ENCODE results near the gene ADD3. TPM values are rescaled to one million over a fixed set of nuclear protein-coding genes. Genes with fewer than 3 reads are reported as not detected.
A peak's percentile ranks its signal among the peaks of the same experiment; 100 is the strongest.

ADD3 gene
- polyA plus RNA-seq, 3 donors, result 94.8 to 126 (median 111) TPM

DNA sequence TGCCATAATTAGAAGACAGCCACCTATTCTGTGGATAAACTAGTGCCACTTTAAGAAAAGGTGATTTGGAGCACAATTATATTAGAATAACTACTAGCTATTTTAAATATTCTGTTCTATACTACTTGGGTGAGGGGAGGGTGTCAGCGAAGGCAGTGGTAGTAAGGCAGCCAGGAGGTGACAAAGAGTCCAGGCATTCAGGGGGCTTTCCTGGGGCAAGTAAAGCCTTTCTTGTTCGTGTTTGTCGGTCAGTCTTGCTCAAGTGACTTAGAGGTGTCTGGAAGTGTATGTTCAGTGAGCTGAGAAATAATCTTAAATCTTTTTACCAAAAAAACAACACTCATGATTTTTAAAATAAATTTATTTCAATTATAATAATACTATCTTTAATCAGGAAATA is 34.4 kb downstream of the ADD3 start:
- H3K4me3 ChIP-seq (replicated peaks in 1 of 3; ENCODE audit: low read depth in 2 of 3, low read length in 3 of 3), result no peak overlapping the region
- H3K27me3 ChIP-seq (ENCODE audit: control insufficient read depth in 2 of 2, insufficient read depth in 2 of 2, low read length in 2 of 2), result no peaks in the 10 kb centered on the region
- H3K9me3 ChIP-seq (replicated peaks in 1 of 2; ENCODE audit: control insufficient read depth in 1 of 2, insufficient read depth in 1 of 2, low read length in 2 of 2), result no peaks in the 10 kb centered on the region
- Mint-ChIP-seq H3K4me1 (peaks cover 21% of the 10 kb centered on the region), H3K36me3 (peaks cover 3 to 5% of the 10 kb centered on the region in 2 donors), H3K9me3 (peaks cover 0 to 3% (median 0%) of the 10 kb centered on the region in 7 donors), H3K27me3 (ENCODE audit: low read depth in 3 of 3) (peaks cover 0 to 4% (median 0%) of the 10 kb centered on the region in 3 donors), H3K4me3 (no peak overlapping the region), H3K27ac (peak overlapping the region in 1 of 7 donors; percentile 3)
- no peak overlapping the region for H3K4me2 ChIP-seq (replicated peaks; ENCODE audit: extremely low read depth, low read length, poor library complexity, severe bottlenecking)
- no CpG with 5 or more reads among the region's 3 CpGs for WGBS (ENCODE audit: insufficient coverage)
- H2AFZ ChIP-seq (ENCODE audit: insufficient read depth, low read depth, low read length, poor library complexity, severe bottlenecking), result no peak overlapping the region
- no peak for TF ChIP-seq CTCF (IDR thresholded peaks at IDR 0.05)
- H3K36me3 ChIP-seq (replicated peaks in 1 of 2; ENCODE audit: control insufficient read depth in 1 of 2, insufficient read depth in 2 of 2, low read length in 2 of 2), result peaks cover 0 to 2% of the 10 kb centered on the region in 2 donors
- peaks cover 0 to 11% of the 10 kb centered on the region in 2 donors for H3K4me1 ChIP-seq (ENCODE audit: control insufficient read depth in 1 of 2, insufficient read depth in 2 of 2, low read length in 2 of 2)
- intact Hi-C loops (cut with micrococcal nuclease), result no loop called here
- H3K27ac ChIP-seq (ENCODE audit: low read depth in 1 of 2, low read length in 2 of 2), result no peak overlapping the region
- H3K9ac ChIP-seq (ENCODE audit: insufficient read depth, low read length, poor library complexity, severe bottlenecking), result no peak overlapping the region
- H3K79me2 ChIP-seq (ENCODE audit: insufficient read depth, low read length), result peaks cover 99% of the 10 kb centered on the region
- H4K20me1 ChIP-seq (ENCODE audit: insufficient read depth, low read length), result peaks cover 28% of the 10 kb centered on the region
- DNase-seq, result no peak

- Histone ChIP-seq H3K4me3 (replicated peaks in 1 of 3; ENCODE audit: low read depth in 2 of 3, low read length in 3 of 3) (no peak overlapping the region), H3K27ac (ENCODE audit: low read depth in 1 of 2, low read length in 2 of 2) (no peak overlapping the region), H3K4me2 (replicated peaks; ENCODE audit: extremely low read depth, low read length, poor library complexity, severe bottlenecking) (no peak overlapping the region), H3K79me2 (ENCODE audit: insufficient read depth, low read length) (peaks cover 100% of the 10 kb centered on the region), H3K36me3 (replicated peaks in 1 of 2; ENCODE audit: control insufficient read depth in 1 of 2, insufficient read depth in 2 of 2, low read length in 2 of 2) (peaks cover 0 to 9% of the 10 kb centered on the region in 2 donors), H3K4me1 (ENCODE audit: control insufficient read depth in 1 of 2, insufficient read depth in 2 of 2, low read length in 2 of 2) (peaks cover 0 to 11% of the 10 kb centered on the region in 2 donors), H3K27me3 (ENCODE audit: control insufficient read depth in 2 of 2, insufficient read depth in 2 of 2, low read length in 2 of 2) (no peaks in the 10 kb centered on the region), H4K20me1 (ENCODE audit: insufficient read depth, low read length) (peaks cover 28% of the 10 kb centered on the region), H3K9me3 (replicated peaks in 1 of 2; ENCODE audit: control insufficient read depth in 1 of 2, insufficient read depth in 1 of 2, low read length in 2 of 2) (peaks cover 1 to 2% of the 10 kb centered on the region in 2 donors), H3K9ac (ENCODE audit: insufficient read depth, low read length, poor library complexity, severe bottlenecking) (no peak overlapping the region), H2AFZ (ENCODE audit: insufficient read depth, low read depth, low read length, poor library complexity, severe bottlenecking) (no peak overlapping the region)
- no peak for TF ChIP-seq CTCF (IDR thresholded peaks at IDR 0.05)
- no peak overlapping the region for H3K27ac Mint-ChIP-seq
- H3K4me1 Mint-ChIP-seq, result peaks cover 21% of the 10 kb centered on the region
- H3K27me3 Mint-ChIP-seq (ENCODE audit: low read depth in 3 of 3), result peaks cover 0 to 4% (median 0%) of the 10 kb centered on the region in 3 donors
- DNase-seq, result no peak
- intact Hi-C loops (cut with micrococcal nuclease), result no loop called here
- H3K36me3 Mint-ChIP-seq, result peaks cover 6 to 7% of the 10 kb centered on the region in 2 donors
- H3K4me3 Mint-ChIP-seq, result no peak overlapping the region
- no CpG with 5 or more reads among the region's 4 CpGs for WGBS (ENCODE audit: insufficient coverage)
- H3K9me3 Mint-ChIP-seq, result peaks cover 0 to 6% (median 1%) of the 10 kb centered on the region in 7 donors
These were observed 35.1 kb downstream of the ADD3 start for GRCh38 chr10:110042891-110043290.

All from CD14-positive monocyte (primary cell).